Ectodermal cell (in vitro differentiated cells): ENCODE results near the gene MTCL1.

Experiments used
- H3K27ac ChIP-seq: 2 replicates; pipeline ENCODE4 v1.7.0; 2013; ENCODE audit warnings: mild to moderate bottlenecking, low read depth, low read length; ENCODE audit not compliant: insufficient read depth, poor library complexity, severe bottlenecking
- H3K27me3 ChIP-seq: 2 replicates; pipeline ENCODE4 v1.7.0; 2013; ENCODE audit warnings: mild to moderate bottlenecking, low read length; ENCODE audit not compliant: insufficient read depth, control insufficient read depth, poor library complexity, severe bottlenecking
- H3K36me3 ChIP-seq: one replicate; pipeline ENCODE4 v1.7.0; 2013; ENCODE audit warnings: low read length; ENCODE audit not compliant: control insufficient read depth, insufficient read depth
- H3K4me1 ChIP-seq: one replicate; pipeline ENCODE4 v1.7.0; 2013; ENCODE audit warnings: low read length; ENCODE audit not compliant: control insufficient read depth, insufficient read depth
- H3K4me3 ChIP-seq: 2 replicates; pipeline ENCODE4 v1.7.0; 2013; ENCODE audit warnings: low read depth, low read length, control low read depth; ENCODE audit not compliant: insufficient read depth
- H3K9me3 ChIP-seq: 2 replicates; pipeline ENCODE4 v1.7.0; 2013; ENCODE audit warnings: mild to moderate bottlenecking, low read length, moderate library complexity; ENCODE audit not compliant: control insufficient read depth
- WGBS, 2 experiments: methylation state at CpG; one replicate each; pipeline ENCODE4 v1.1.7; 2013; ENCODE audit warnings: missing lambda C conversion rate in 2 of 2; 5-methylcytosine and 5-hydroxymethylcytosine counted together

The MTCL1 gene

GRCh38 chr18:8841781-8842485, 136.6 kb downstream of the MTCL1 start:
- no peaks in the 10 kb centered on the region for H3K36me3 ChIP-seq
- no peaks in the 10 kb centered on the region for H3K4me1 ChIP-seq
- no peaks in the 10 kb centered on the region for H3K9me3 ChIP-seq
- H3K27me3 ChIP-seq: no peaks in the 10 kb centered on the region
- H3K4me3 ChIP-seq: no peak overlapping the region
- 90 to 94% methylated on average over 3 to 4 of the region's 4 CpGs for WGBS, 2 experiments
- no peak overlapping the region for H3K27ac ChIP-seq

- Histone ChIP-seq H3K4me3 (no peak overlapping the region), H3K27me3 (no peaks in the 10 kb centered on the region), H3K4me1 (no peaks in the 10 kb centered on the region), H3K36me3 (no peaks in the 10 kb centered on the region), H3K27ac (no peak overlapping the region), H3K9me3 (no peaks in the 10 kb centered on the region)
- 87 to 88% methylated on average over 5 of the region's 5 CpGs for WGBS, 2 experiments
Measured at GRCh38 chr18:8842506-8842905, 137.2 kb downstream of the MTCL1 start.

- Histone ChIP-seq H3K27me3 (no peaks in the 10 kb centered on the region), H3K9me3 (no peaks in the 10 kb centered on the region), H3K4me1 (no peaks in the 10 kb centered on the region), H3K4me3 (no peak overlapping the region), H3K27ac (no peak overlapping the region), H3K36me3 (no peaks in the 10 kb centered on the region)
- WGBS, 2 experiments: 75 to 87% methylated on average over 1 of the region's 1 CpG
Measured at GRCh38 chr18:8843005-8843404, 137.6 kb downstream of the MTCL1 start.

- Histone ChIP-seq H3K4me1 (no peaks in the 10 kb centered on the region), H3K27me3 (no peaks in the 10 kb centered on the region), H3K9me3 (no peaks in the 10 kb centered on the region), H3K4me3 (no peak overlapping the region), H3K36me3 (no peaks in the 10 kb centered on the region), H3K27ac (no peak overlapping the region)
- WGBS, 2 experiments: 90% methylated on average over 16 of the region's 16 CpGs
Measured at GRCh38 chr18:8844721-8845148, 139.4 kb downstream of the MTCL1 start.

- no peak overlapping the region for H3K27ac ChIP-seq
- H3K36me3 ChIP-seq: no peaks in the 10 kb centered on the region
- no peaks in the 10 kb centered on the region for H3K27me3 ChIP-seq
- no peak overlapping the region for H3K4me3 ChIP-seq
- no peaks in the 10 kb centered on the region for H3K4me1 ChIP-seq
- 93 to 99% methylated on average over 5 to 6 of the region's 7 CpGs for WGBS, 2 experiments
- H3K9me3 ChIP-seq: no peaks in the 10 kb centered on the region
Measured at GRCh38 chr18:8845506-8845905, 140.2 kb downstream of the MTCL1 start.

GRCh38 chr18:8847066-8847755, 141.9 kb downstream of the MTCL1 start:
- no peaks in the 10 kb centered on the region for H3K27me3 ChIP-seq
- H3K4me1 ChIP-seq: no peaks in the 10 kb centered on the region
- no peaks in the 10 kb centered on the region for H3K36me3 ChIP-seq
- no peak overlapping the region for H3K4me3 ChIP-seq
- H3K27ac ChIP-seq: no peak overlapping the region
- WGBS, 2 experiments: 91 to 95% methylated on average over 5 to 6 of the region's 6 CpGs
- no peaks in the 10 kb centered on the region for H3K9me3 ChIP-seq

- Histone ChIP-seq H3K27me3 (no peaks in the 10 kb centered on the region), H3K4me3 (no peak overlapping the region), H3K36me3 (no peaks in the 10 kb centered on the region), H3K9me3 (no peaks in the 10 kb centered on the region), H3K4me1 (no peaks in the 10 kb centered on the region), H3K27ac (no peak overlapping the region)
- WGBS, 2 experiments: 96 to 97% methylated on average over 4 of the region's 5 CpGs
Measured at GRCh38 chr18:8847900-8848299, 142.5 kb downstream of the MTCL1 start.

GRCh38 chr18:8848541-8848940, 143.2 kb downstream of the MTCL1 start:
- H3K4me1 ChIP-seq: no peaks in the 10 kb centered on the region
- no peak overlapping the region for H3K4me3 ChIP-seq
- WGBS, 2 experiments: 90 to 97% methylated on average over 2 to 3 of the region's 3 CpGs
- H3K9me3 ChIP-seq: no peaks in the 10 kb centered on the region
- no peak overlapping the region for H3K27ac ChIP-seq
- H3K27me3 ChIP-seq: no peaks in the 10 kb centered on the region
- no peaks in the 10 kb centered on the region for H3K36me3 ChIP-seq

GRCh38 chr18:8849696-8850095, 144.3 kb downstream of the MTCL1 start:
- H3K4me1 ChIP-seq: peaks cover 4% of the 10 kb centered on the region
- WGBS, 2 experiments: 95 to 100% methylated on average over 2 of the region's 2 CpGs
- H3K27ac ChIP-seq: no peak overlapping the region
- no peak overlapping the region for H3K4me3 ChIP-seq
- H3K36me3 ChIP-seq: no peaks in the 10 kb centered on the region
- H3K9me3 ChIP-seq: no peaks in the 10 kb centered on the region
- H3K27me3 ChIP-seq: no peaks in the 10 kb centered on the region

GRCh38 chr18:8851659-8852058, 146.3 kb downstream of the MTCL1 start:
- Histone ChIP-seq H3K27ac (no peak overlapping the region), H3K27me3 (no peaks in the 10 kb centered on the region)

More at GRCh38 chr18:8851659-8852058, 146.3 kb downstream of the MTCL1 start:
- Histone ChIP-seq H3K36me3 (no peaks in the 10 kb centered on the region), H3K4me1 (peaks cover 11% of the 10 kb centered on the region), H3K9me3 (no peaks in the 10 kb centered on the region), H3K4me3 (no peak overlapping the region)
- 74 to 83% methylated on average over 2 of the region's 2 CpGs for WGBS, 2 experiments
